GM12873 (cell line): ENCODE data around the gene GNB1.

Experiments
- TF ChIP-seq, protein P1 (sequence below): IDR thresholded peaks from 2 replicates; pipeline ENCODE4 v1.5.1; 2012; ENCODE audit warnings: low read depth, mild to moderate bottlenecking, moderate library complexity, low read length, control low read depth; ENCODE audit not compliant: insufficient read depth; ENCODE audit errors: missing control alignments

Gene GNB1

DNA sequence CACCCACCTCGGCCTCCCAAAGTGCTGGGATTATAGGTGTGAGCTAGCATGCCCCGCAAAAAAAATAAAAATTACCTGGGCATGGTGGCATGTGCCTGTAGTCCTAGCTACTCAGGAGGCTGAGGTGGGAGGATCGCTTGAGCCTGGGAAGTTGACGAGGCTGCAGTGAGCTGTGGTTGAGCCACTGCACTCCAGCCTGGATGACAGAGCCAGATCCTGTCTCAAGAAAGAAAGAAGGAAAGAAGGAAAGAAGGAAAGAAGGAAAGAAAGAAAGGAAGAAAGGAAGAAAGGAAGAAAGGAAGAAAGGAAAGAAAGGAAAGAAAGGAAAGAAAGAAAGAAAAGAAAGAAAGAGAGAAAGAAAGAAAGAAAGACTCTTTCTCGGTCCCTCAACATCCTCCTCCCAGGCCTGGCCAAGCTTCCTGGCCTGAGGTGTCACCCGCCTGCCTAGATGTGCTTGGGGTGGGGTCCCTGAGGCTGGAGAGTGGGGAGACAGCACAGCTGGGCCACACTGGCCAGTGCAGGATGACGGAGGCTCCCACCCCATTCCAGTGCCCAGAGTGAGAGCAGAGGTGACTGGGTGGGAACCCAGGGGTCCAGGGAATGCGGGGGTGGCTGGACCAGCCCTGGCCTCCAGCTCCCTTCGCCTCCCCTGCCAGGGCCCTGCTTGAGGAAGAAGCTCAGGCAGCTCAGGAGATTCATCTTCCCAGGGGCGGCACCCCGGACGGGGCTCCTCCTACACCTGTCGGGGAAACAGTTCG, 10.2 kb upstream of the GNB1 start:
- TF ChIP-seq, protein P1, sequence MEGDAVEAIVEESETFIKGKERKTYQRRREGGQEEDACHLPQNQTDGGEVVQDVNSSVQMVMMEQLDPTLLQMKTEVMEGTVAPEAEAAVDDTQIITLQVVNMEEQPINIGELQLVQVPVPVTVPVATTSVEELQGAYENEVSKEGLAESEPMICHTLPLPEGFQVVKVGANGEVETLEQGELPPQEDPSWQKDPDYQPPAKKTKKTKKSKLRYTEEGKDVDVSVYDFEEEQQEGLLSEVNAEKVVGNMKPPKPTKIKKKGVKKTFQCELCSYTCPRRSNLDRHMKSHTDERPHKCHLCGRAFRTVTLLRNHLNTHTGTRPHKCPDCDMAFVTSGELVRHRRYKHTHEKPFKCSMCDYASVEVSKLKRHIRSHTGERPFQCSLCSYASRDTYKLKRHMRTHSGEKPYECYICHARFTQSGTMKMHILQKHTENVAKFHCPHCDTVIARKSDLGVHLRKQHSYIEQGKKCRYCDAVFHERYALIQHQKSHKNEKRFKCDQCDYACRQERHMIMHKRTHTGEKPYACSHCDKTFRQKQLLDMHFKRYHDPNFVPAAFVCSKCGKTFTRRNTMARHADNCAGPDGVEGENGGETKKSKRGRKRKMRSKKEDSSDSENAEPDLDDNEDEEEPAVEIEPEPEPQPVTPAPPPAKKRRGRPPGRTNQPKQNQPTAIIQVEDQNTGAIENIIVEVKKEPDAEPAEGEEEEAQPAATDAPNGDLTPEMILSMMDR: no peak

DNA sequence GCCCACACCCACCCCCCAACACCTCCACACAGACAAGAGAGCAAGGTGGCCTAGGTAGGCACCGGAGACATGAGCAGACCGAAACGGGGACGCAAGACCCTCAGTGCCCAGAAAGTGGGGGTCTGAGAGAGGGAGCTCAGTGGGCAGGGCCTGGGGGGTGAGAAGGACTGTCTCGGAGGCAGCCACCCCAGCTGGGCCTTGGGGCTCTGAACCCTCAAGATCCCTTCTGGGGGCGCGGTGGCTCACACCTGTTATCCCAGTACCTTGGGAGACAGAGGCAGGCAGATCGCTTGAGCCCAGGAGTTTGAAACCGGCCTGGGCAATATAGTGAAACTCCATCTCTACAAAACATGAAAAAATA, 9.1 kb upstream of the GNB1 start:
- TF ChIP-seq, protein P1: no peak

DNA sequence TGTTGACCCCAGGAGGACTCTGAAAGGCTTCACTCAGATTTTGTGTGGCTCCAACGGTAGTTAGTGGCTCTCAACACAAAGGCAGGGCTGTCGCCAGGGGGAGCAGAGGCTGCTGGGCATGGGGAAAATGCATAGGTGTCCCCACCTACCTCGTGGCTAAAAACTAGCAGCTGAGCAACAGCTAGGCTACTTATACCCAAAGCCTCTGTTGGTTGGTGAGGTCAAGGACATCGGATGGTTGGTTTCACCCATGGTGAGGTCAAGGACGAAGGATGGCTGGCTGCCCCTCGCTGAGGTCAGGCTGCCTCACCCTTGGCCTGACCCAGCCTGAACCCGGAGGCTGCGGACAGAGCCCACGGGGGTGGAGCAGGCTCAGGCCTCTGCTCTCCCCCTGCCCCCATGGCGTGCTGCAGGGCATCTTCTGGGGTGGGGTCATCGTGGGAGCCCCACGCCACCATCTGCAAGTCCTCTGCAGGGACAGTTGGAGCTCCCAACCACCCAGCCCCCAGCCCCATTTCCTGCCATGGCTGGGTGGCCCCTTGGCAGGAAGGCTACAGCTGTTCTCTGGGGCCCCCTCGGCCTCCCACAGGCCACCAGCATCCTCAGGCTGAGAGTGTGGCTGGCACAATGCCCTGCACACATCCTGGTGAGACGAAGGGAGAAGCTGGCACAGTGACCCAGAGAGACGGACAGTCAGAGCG, 8.5 kb upstream of the GNB1 start:
- TF ChIP-seq, protein P1: peak; percentile 57

DNA sequence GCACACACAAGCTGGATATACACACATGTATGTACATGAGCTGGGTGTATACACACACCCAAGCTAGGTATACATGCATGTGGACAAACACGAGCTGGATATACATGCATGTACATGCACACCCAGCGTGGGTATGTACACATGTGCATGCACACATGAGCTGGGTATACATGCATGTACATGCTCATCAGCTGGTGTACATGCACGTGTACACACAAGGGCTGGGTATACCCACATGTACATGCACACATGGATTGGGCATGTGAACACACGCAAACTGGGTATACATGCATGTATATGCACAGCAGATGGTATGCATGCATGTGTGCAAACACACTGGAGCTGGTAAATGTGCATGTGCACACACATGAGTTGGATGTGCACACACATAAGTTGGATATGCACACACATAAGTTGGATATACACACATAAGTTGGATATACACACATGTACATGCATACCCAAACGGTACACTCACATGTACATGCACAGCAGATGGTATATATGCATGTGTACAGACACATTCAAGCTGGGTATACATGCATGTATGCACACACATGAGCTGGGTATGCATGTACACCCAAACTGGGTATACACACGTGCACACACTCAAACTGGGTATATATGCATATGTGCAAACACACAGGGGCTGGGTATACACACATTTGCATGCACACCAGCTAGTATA, 7.5 kb upstream of the GNB1 start:
- TF ChIP-seq, protein P1: no peak

DNA sequence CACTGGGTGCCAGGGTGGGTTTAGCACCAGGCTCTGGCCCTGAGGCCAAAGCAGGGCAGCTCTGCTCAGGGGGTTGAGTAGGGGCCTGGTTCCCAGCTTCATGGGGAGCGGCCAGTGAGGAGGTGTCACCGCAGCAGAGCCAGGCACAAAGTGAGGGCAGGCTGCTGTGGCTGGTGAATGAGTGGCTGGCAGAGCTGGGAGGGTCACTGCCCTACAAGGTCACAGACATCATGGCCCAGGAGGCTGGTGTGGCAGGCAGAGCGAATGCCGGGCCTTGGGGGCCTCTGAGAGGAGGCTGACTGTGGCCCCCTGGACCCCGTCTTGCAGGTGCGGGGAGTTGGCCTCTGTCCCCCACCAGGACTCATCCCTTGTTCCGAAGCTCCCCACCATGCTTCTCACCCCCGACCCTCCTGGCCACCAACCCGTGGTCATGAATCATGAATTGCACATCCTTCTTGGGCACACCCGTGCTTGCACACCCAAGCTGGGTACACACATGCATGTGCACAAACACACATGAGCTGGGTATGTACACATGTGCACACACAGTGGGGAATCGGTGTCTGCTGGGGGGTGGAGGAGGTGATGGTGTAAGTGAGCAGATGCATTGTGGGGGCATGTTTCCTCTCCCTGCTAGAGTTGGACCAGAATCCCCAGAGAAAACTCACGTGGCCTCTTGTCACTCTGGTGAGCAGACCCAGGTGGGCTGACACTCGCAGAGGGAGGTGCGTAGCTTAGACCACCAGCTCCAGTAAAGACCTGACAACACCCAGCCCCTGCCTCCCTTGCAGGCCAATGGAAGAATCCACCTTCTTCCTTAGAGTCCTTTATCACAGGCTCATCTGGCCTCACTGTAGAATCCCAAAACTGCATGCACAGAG, 4.8 kb upstream of the GNB1 start:
- TF ChIP-seq, protein P1: no peak

DNA sequence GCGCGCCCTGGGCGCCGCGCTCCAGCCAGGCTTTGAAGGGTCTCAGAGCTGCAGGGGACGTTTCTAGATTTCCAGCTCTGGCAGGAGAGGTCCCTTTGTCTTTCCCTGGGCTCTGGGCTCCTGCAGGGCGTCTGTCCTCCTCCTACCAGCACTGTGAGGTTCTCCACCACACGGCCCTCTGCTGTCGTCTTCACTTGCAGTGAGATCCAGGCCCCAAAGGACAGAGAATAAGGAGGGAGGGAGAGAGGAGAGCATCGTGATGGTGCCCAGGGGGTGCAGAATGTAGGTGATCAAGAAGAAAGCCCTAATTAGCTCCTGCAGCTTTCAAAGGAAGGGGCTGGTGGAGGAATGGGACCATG, 4.2 kb upstream of the GNB1 start:
- TF ChIP-seq, protein P1: no peak
